ENCODE data around the gene FAM53B.

- TF ChIP-seq CTCF (conservative IDR thresholded peaks at IDR 0.05; ENCODE audit: low read depth, low read length) (no peak), EZH2 (IDR thresholded peaks at IDR 0.05; ENCODE audit: borderline replicate concordance, low read depth, low read length, poor library complexity, severe bottlenecking) (no peak)
These were observed 19.7 kb downstream of the FAM53B start for GRCh38 chr10:124724279-124725027.

All from A673 (cell line).